Endothelial cell of umbilical vein (primary cell): ENCODE measurements around the gene MZB1. TPM values are rescaled to one million over a fixed set of nuclear protein-coding genes. Genes with fewer than 3 reads are reported as not detected.

Source experiments
- BruUV-seq: library from RNA; stranded (reverse); fragments of 400-500 nt; replicated peaks from 2 replicates; lab custom pipeline; 2021; lab: Mats Ljungman, UMichigan
- CTCF ChIA-PET: fragments of 300-600, 350-600 bp; sonication (Branson Sonifier 250); formaldehyde crosslinking; loops from one replicate; lab custom pipeline; 2021; ENCODE audit warnings: antibody characterized with exemption, inconsistent platforms; lab: Charles Lee
- POLR2A ChIA-PET: fragments of 300-600, 350-600 bp; sonication (Branson Sonifier 250); formaldehyde crosslinking; loops from one replicate; lab custom pipeline; 2021; ENCODE audit warnings: antibody characterized with exemption, inconsistent platforms; lab: Charles Lee
- DNase-seq: peaks from one replicate; pipeline ENCODE4 v3.0.0-alpha.2; 2011; ENCODE audit warnings: low read depth, low spot score
- FAIRE-seq: peaks from 2 replicates; lab custom pipeline; 2011; peaks lifted over from hg19 to GRCh38; lab: Jason Lieb, UNC
- H2AFZ ChIP-seq: 2 replicates; pipeline ENCODE4 v1.6.0; 2012; ENCODE audit warnings: low read depth, low read length, control low read depth, inconsistent platforms
- H3K27ac ChIP-seq: 2 replicates; pipeline ENCODE4 v1.5.1; 2011; ENCODE audit warnings: low read depth, mild to moderate bottlenecking, control low read depth, low read length, moderate library complexity; ENCODE audit not compliant: insufficient read depth
- H3K27me3 ChIP-seq, 2 experiments: 2 replicates each; pipeline versions ENCODE4 v1.6.0 to v1.6.1; 2011; ENCODE audit warnings: low read length in 2 of 2, mixed read lengths in 1 of 2; ENCODE audit not compliant: control insufficient read depth in 2 of 2, insufficient read depth in 2 of 2
- H3K36me3 ChIP-seq, 2 experiments: 2 replicates in 1 of 2; 3 replicates in 1 of 2; pipeline ENCODE4 v1.5.1; 2011; ENCODE audit warnings: low read length in 2 of 2, mild to moderate bottlenecking in 1 of 2, moderate library complexity in 1 of 2; ENCODE audit not compliant: control insufficient read depth in 2 of 2, insufficient read depth in 2 of 2; ENCODE audit errors: extremely low read depth in 1 of 2
- H3K4me1 ChIP-seq: 3 replicates; pipeline ENCODE4 v1.5.1; 2011; ENCODE audit warnings: mild to moderate bottlenecking, low read length; ENCODE audit not compliant: control insufficient read depth, insufficient read depth; ENCODE audit errors: extremely low read depth
- H3K4me2 ChIP-seq: 2 replicates; pipeline ENCODE4 v1.6.1; 2011; ENCODE audit warnings: low read length, control low read depth, mixed read lengths; ENCODE audit not compliant: insufficient read depth
- H3K4me3 ChIP-seq, 3 experiments: fragments of 200-600 bp in 1 of 3; sonication (generic), shearing (Covaris generic) in 1 of 3; replicated peaks in 1 of 3; 2 replicates each; pipeline ENCODE4 v1.5.1; 2011 to 2016; ENCODE audit warnings: control low read depth in 3 of 3, low read length in 3 of 3, mild to moderate bottlenecking in 2 of 3, inconsistent platforms in 1 of 3, low read depth in 1 of 3, moderate library complexity in 1 of 3; ENCODE audit not compliant: insufficient read depth in 1 of 3
- H3K79me2 ChIP-seq: 2 replicates; pipeline ENCODE4 v1.6.0; 2012; ENCODE audit warnings: low read length, inconsistent platforms; ENCODE audit not compliant: control insufficient read depth, insufficient read depth
- H3K9ac ChIP-seq: replicated peaks from 2 replicates; pipeline ENCODE3; 2011; ENCODE audit warnings: low read length, control low read depth; ENCODE audit not compliant: insufficient read depth; ENCODE audit errors: extremely low read depth
- H3K9me1 ChIP-seq: replicated peaks from 3 replicates; pipeline ENCODE4 v1.6.0; 2011; ENCODE audit warnings: mild to moderate bottlenecking, low read length; ENCODE audit not compliant: control insufficient read depth, insufficient read depth; ENCODE audit errors: extremely low read depth
- H3K9me3 ChIP-seq: replicated peaks from 2 replicates; pipeline ENCODE4 v1.5.1; 2012; ENCODE audit warnings: low read length, inconsistent platforms; ENCODE audit not compliant: control insufficient read depth, insufficient read depth
- H4K20me1 ChIP-seq: replicated peaks from 2 replicates; pipeline ENCODE3; 2011; ENCODE audit warnings: mild to moderate bottlenecking, low read length; ENCODE audit not compliant: control insufficient read depth, insufficient read depth; ENCODE audit errors: extremely low read depth
- CTCF ChIP-seq, 2 donors: IDR thresholded peaks; 1 replicate in 1 of 2; 2 replicates in 1 of 2; pipeline ENCODE4 v1.5.1; 2011; ENCODE audit warnings: low read length in 2 of 2, mild to moderate bottlenecking in 2 of 2, moderate library complexity in 2 of 2, control low read depth in 1 of 2, inconsistent platforms in 1 of 2, low read depth in 1 of 2; ENCODE audit not compliant: insufficient read depth in 1 of 2; ENCODE audit errors: extremely low read depth in 1 of 2
- MYC ChIP-seq: IDR thresholded peaks from one replicate; pipeline ENCODE4 v1.6.1; 2011; ENCODE audit warnings: mild to moderate bottlenecking, low read depth, low read length
- POLR2AphosphoS5 ChIP-seq: IDR thresholded peaks from 2 replicates; pipeline ENCODE4 v1.6.1; 2012; ENCODE audit warnings: low read depth, mild to moderate bottlenecking, control low read depth, low read length, moderate library complexity; ENCODE audit not compliant: insufficient read depth
- dilution Hi-C: fragments of 300-500 bp; cut with MboI; formaldehyde crosslinking; loops from one replicate; pipeline ENCODE4 v1.15.0; 2019; ENCODE audit warnings: low sequenced_read_pairs; ENCODE audit not compliant: extremely low pct_ligation_motif_present
- intact Hi-C: fragments of 100-400 bp; cut with micrococcal nuclease; formaldehyde crosslinking; loops from one replicate; pipeline ENCODE4 v1.10.0; 2022
- polyA plus RNA-seq, 4 experiments: library from polyadenylated mRNA; depleted of rRNA in 3 of 4; stranded (reverse) in 3 of 4; unstranded in 1 of 4; fragments of >200 nt; gene quantifications; 2 replicates each; pipeline versions ENCODE4 v1.2.1 to v1.2.3, GENCODE V29; 2011 to 2012; ENCODE audit warnings: missing spikeins in 1 of 4
- total RNA-seq: library from RNA; stranded (reverse); gene quantifications from 2 replicates; pipeline ENCODE4 v1.2.3, GENCODE V29; 2021

Gene MZB1
- total and polyA plus RNA-seq, 2 donors (not counting 3 experiments of a cell fraction or from before 2014, with no cell fraction given): not detected

GRCh38 chr5:139342423-139342723 lies 47.3 kb downstream of the MZB1 start:
- H3K9me1 ChIP-seq: no peaks in the 10 kb centered on the region
- H4K20me1 ChIP-seq: no peaks in the 10 kb centered on the region
- H3K4me2 ChIP-seq: peak overlapping the region; percentile 76
- H3K4me1 ChIP-seq: peaks cover 7% of the 10 kb centered on the region
- no peaks in the 10 kb centered on the region for H3K36me3 ChIP-seq
- intact Hi-C loops (loop anchor here (1.0 kb wide), 2 partner anchors 49 to 51 kb away; partner anchors contain the start of gene MATR3), dilution Hi-C loops (no loop called here)
- BruUV-seq: no TSS peak
- peak overlapping the region; percentile 98 for H3K9ac ChIP-seq
- ChIA-PET POLR2A (interaction anchor here (0.6 to 2.6 kb wide), 10 partner anchors 9 to 767 kb away, joined by 3 to 17 read pairs (median 3); partner anchors contain the start of genes HSPA9, MATR3 and SPATA24), CTCF (interaction anchor here (0.8 to 2.0 kb wide), 9 partner anchors 10 to 552 kb away, joined by 3 to 12 read pairs (median 5); partner anchors contain the start of gene MATR3)
- H3K9me3 ChIP-seq: no peaks in the 10 kb centered on the region
- FAIRE-seq (no peak), DNase-seq (no peak)
- H3K79me2 ChIP-seq: peaks cover 47% of the 10 kb centered on the region
- no peak for TF ChIP-seq MYC
- peak; percentile 4 for TF ChIP-seq POLR2AphosphoS5
- no peak for TF ChIP-seq CTCF (IDR thresholded peaks at IDR 0.05; ENCODE audit: extremely low read depth in 1 of 2, insufficient read depth in 1 of 2, low read depth in 1 of 2, low read length in 2 of 2)
- H3K27ac ChIP-seq: peak overlapping the region; percentile 95
- peak overlapping the region; percentile 80 to 98 (median 91) for H3K4me3 ChIP-seq
- H3K27me3 ChIP-seq: no peaks in the 10 kb centered on the region
- no peak overlapping the region for H2AFZ ChIP-seq
